ENCODE measurements around the gene NCAPD3.

DNA sequence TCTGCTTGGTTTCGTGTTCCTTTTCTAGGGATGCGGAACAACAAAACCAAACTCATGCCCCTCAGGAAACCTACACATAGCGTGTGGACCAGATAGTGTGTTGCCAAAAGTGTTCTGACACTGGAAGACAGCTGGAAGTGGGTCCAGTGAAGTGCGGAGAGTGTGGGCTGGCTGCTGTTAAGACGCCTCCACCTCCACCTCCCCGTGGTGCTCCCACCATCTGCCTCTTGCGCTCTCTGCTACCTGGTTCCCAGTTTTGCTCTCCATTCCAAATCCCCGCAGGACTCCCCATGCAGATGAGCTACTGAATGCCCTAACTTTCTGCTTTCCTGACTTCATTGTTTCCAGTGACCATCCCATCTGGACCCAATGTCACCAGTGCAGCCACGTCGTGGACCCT is 51.8 kb downstream of the NCAPD3 start:
- TF ChIP-seq, protein P1, sequence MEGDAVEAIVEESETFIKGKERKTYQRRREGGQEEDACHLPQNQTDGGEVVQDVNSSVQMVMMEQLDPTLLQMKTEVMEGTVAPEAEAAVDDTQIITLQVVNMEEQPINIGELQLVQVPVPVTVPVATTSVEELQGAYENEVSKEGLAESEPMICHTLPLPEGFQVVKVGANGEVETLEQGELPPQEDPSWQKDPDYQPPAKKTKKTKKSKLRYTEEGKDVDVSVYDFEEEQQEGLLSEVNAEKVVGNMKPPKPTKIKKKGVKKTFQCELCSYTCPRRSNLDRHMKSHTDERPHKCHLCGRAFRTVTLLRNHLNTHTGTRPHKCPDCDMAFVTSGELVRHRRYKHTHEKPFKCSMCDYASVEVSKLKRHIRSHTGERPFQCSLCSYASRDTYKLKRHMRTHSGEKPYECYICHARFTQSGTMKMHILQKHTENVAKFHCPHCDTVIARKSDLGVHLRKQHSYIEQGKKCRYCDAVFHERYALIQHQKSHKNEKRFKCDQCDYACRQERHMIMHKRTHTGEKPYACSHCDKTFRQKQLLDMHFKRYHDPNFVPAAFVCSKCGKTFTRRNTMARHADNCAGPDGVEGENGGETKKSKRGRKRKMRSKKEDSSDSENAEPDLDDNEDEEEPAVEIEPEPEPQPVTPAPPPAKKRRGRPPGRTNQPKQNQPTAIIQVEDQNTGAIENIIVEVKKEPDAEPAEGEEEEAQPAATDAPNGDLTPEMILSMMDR (conservative IDR thresholded peaks at IDR 0.05 in 1 of 2, IDR thresholded peaks at IDR 0.05 in 1 of 2; ENCODE audit: low read depth in 1 of 2, low read length in 2 of 2) = no peak
- no peak for TF ChIP-seq EZH2 (IDR thresholded peaks at IDR 0.05; ENCODE audit: low read length, missing control alignments)

Data from fibroblast of lung (primary cell).